Measurements from ENCODE around the gene IFIT3. TPM values are rescaled to one million over a fixed set of nuclear protein-coding genes. Genes with fewer than 3 reads are reported as not detected.

Gene IFIT3
- total and polyA plus RNA-seq, 9 of the 15 experiments (the other 6 are each of a cell fraction or from before 2014, with no cell fraction given), result 0.23 to 2.2 (median 0.77) TPM

DNA sequence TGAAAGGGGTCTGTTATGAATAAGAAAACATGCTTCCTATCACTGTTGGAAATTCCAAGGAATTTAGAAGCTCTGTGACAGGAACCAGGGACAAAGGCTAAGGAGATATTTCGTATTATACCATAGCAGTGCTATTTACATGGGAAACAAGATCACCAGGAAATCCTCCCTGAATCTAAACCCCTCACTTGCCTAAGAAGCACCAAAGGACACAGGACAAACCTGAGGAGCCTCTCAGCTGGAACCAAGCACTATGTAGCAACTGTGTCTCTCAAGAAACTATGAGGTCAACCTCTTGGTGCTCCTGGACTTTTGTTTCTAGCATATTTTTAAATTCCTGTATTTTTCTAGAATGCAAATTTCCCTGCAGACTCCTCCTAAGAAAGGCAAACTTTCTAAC is 29.3 kb downstream of the IFIT3 start:
- Histone ChIP-seq H2AFZ (ENCODE audit: low read depth, low read length) (no peak overlapping the region), H3K36me3 (ENCODE audit: control insufficient read depth, insufficient read depth, low read length) (no peaks in the 10 kb centered on the region), H3K9ac (ENCODE audit: insufficient read depth in 1 of 2, low read depth in 2 of 2, low read length in 2 of 2) (no peak overlapping the region), H3K9me3 (replicated peaks; ENCODE audit: control insufficient read depth, insufficient read depth, low read depth, low read length) (no peaks in the 10 kb centered on the region; the same call in 1 of the 2 replicates), H3K4me2 (ENCODE audit: insufficient read depth, low read length) (no peak overlapping the region), H3K4me1 (replicated peaks in 1 of 2; ENCODE audit: control insufficient read depth in 2 of 2, insufficient read depth in 2 of 2, low read length in 2 of 2) (peaks cover 0 to 15% of the 10 kb centered on the region in 2 experiments; a peak in 2 of 5 replicates), H3K4me3 (no peak overlapping the region), H3K27ac (ENCODE audit: extremely low read depth, low read depth, low read length) (no peak overlapping the region), H3K79me2 (ENCODE audit: control insufficient read depth, insufficient read depth, low read length) (no peaks in the 10 kb centered on the region), H3K9me1 (ENCODE audit: control insufficient read depth, insufficient read depth, low read length) (no peaks in the 10 kb centered on the region), H4K20me1 (replicated peaks; ENCODE audit: control insufficient read depth, insufficient read depth, low read length) (no peaks in the 10 kb centered on the region), H3K27me3 (ENCODE audit: control insufficient read depth in 2 of 2, insufficient read depth in 2 of 2, low read length in 2 of 2) (no peaks in the 10 kb centered on the region)
- no TSS peak for BruUV-seq (replicated peaks)
- POLR2A ChIA-PET, result no interaction called here
- no peak for ATAC-seq
- in situ Hi-C loops (cut with MboI) (no loop called here), intact Hi-C loops (cut with micrococcal nuclease) (no loop called here)
- TF ChIP-seq XRCC4 (IDR thresholded peaks at IDR 0.05; ENCODE audit: extremely low read depth, insufficient read depth, insufficient read length) (no peak), RBM34 (IDR thresholded peaks at IDR 0.05; ENCODE audit: borderline replicate concordance, insufficient read depth, low read length) (no peak), PRMT5 (CRISPR knock-in tag; IDR thresholded peaks at IDR 0.05) (no peak), TAF7 (tag; IDR thresholded peaks at IDR 0.05) (no peak), NEUROD1 (IDR thresholded peaks at IDR 0.05; ENCODE audit: borderline replicate concordance, low read depth, low read length, partially characterized antibody) (no peak), ZNF41 (CRISPR knock-in tag; conservative IDR thresholded peaks at IDR 0.05) (no peak), CTBP1 (IDR thresholded peaks at IDR 0.05; ENCODE audit: borderline replicate concordance) (no peak), GABPA (tag; conservative IDR thresholded peaks at IDR 0.05; ENCODE audit: low read depth) (no peak), MAFF (IDR thresholded peaks at IDR 0.05; ENCODE audit: low read length) (no peak), SLC30A9 (CRISPR knock-in tag; IDR thresholded peaks at IDR 0.05) (no peak), HCFC1 (IDR thresholded peaks at IDR 0.05; ENCODE audit: low read depth, low read length) (no peak), CEBPG (CRISPR knock-in tag; IDR thresholded peaks at IDR 0.05) (no peak), CEBPG (tag; conservative IDR thresholded peaks at IDR 0.05 in 1 of 2, IDR thresholded peaks at IDR 0.05 in 1 of 2) (no peak), HSF4 (CRISPR knock-in tag; IDR thresholded peaks at IDR 0.05; ENCODE audit: borderline replicate concordance) (no peak), CCNT2 (IDR thresholded peaks at IDR 0.05; ENCODE audit: borderline replicate concordance, extremely low read depth, insufficient read length, low read depth, low read length) (no peak)
- TF ChIP-seq, protein P1, sequence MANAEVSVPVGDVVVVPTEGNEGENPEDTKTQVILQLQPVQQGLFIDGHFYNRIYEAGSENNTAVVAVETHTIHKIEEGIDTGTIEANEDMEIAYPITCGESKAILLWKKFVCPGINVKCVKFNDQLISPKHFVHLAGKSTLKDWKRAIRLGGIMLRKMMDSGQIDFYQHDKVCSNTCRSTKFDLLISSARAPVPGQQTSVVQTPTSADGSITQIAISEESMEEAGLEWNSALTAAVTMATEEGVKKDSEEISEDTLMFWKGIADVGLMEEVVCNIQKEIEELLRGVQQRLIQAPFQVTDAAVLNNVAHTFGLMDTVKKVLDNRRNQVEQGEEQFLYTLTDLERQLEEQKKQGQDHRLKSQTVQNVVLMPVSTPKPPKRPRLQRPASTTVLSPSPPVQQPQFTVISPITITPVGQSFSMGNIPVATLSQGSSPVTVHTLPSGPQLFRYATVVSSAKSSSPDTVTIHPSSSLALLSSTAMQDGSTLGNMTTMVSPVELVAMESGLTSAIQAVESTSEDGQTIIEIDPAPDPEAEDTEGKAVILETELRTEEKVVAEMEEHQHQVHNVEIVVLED (CRISPR knock-in tag; IDR thresholded peaks at IDR 0.05), result no peak
- TF ChIP-seq, protein P2, sequence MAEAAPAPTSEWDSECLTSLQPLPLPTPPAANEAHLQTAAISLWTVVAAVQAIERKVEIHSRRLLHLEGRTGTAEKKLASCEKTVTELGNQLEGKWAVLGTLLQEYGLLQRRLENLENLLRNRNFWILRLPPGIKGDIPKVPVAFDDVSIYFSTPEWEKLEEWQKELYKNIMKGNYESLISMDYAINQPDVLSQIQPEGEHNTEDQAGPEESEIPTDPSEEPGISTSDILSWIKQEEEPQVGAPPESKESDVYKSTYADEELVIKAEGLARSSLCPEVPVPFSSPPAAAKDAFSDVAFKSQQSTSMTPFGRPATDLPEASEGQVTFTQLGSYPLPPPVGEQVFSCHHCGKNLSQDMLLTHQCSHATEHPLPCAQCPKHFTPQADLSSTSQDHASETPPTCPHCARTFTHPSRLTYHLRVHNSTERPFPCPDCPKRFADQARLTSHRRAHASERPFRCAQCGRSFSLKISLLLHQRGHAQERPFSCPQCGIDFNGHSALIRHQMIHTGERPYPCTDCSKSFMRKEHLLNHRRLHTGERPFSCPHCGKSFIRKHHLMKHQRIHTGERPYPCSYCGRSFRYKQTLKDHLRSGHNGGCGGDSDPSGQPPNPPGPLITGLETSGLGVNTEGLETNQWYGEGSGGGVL (CRISPR knock-in tag; IDR thresholded peaks at IDR 0.05), result no peak
- no peak for DNase-seq (ENCODE audit: extremely low read depth in 1 of 4, low spot score in 3 of 4)
- 50% methylated on average over 1 of the region's 1 CpG for WGBS (ENCODE audit: insufficient coverage, low coverage, missing lambda C conversion rate)
- FAIRE-seq, result no peak
- CTCF ChIA-PET (ENCODE audit: low intra/inter-chr PET ratio), result no interaction called here

Data from K562 (cell line).